GM18870 (cell line): ENCODE measurements around the gene NIPBL.
"Not testable (repeated sequence)": the region's sequence is repeated elsewhere in the genome, so short reads cannot be mapped to it uniquely, and the experiment has no call there.

Experiments used
- ATAC-seq: cut with Tn5 transposase; IDR thresholded peaks from one replicate; pipeline ENCODE4 v1.9.1; 2021; ENCODE audit warnings: moderate library complexity; ENCODE audit not compliant: unreplicated experiment

NIPBL gene

DNA sequence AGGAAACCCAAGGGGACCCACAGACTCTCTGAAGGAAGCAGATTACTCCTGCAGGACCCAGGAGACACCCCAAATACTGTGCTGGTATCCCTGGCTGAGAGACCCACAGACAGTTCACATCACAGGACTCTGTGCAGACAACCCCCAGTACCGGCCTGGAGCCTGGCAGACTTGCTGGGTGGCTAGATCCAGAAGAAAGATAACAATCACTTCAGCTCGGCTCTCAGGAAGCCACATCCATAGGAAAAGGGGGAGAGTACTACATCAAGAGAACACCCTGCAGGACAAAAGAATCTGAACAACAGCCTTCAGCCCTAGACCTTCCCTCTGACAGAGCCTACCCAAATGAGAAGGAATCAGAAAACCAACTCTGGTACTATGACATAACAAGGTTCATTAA is 206.4 kb downstream of the NIPBL start:
- ATAC-seq: not testable (repeated sequence)

DNA sequence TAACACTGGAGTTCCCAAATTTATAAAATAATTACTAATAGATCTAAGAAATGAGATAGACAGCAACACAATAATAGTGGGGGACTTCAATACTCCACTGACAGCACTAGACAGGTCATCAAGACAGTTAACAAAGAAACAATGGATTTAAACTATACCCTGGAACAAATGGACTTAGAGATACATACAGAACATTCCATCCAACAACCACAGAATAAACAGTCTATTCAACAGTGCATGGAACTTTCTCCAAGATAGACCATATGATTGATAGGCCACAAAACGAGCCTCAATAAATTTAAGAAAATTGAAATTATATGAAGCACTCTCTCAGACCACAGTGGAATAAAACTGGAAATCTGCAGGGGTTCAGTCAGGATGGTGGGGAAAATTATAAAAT is 209.5 kb downstream of the NIPBL start:
- not testable (repeated sequence) for ATAC-seq

DNA sequence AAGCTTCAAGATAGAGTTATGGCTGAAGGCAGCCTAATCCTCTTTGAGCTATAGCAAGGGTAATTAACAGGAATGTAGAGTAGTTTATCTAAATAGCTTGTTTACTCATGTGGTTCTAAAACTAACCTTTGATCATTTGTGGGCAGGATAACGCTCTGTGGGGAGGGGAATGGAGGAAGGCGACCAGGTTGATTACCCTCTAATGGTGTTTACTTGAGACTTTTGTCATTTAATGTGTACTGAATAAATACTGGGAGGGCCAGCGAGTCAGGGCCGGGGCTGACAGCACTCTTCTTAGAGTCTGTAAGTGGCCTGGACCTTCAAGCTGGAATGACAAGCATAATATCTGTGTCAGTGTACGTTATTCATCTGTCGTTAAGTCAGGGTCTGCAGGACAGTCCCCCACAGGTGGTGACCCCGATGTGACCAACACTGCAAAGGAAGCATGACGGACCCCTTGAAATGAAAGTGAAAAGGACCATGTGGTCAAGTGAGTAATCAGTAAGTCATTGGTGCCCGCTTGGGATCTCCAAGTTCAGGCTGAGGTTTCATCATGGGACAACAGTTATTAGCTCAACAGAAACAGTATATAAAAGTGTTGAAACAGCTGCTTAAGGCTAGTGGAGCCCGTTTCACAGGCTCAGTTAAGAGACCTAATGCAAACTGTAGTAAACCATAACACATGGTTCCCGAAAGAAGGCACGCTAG is 210.1 kb downstream of the NIPBL start:
- no peak for ATAC-seq

DNA sequence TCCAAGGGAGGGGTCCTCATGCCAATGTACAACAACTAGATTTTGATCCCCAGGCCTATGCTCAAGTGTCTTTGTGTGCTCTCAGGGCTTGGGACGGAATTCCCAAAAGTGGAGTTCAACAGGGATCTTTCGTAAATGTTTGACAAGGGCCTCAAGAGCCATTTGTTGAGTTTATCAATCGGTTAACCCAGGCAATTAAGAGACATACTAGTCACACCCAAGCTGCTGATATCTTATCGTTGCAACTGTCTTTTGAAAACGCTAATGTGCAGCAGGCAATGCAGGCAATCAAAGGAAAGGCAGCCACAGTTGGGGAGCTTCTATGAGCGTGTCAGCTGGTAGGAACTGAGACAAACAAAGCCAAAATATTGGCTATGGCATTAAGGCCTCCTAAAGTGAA is 211.4 kb downstream of the NIPBL start:
- no peak for ATAC-seq

DNA sequence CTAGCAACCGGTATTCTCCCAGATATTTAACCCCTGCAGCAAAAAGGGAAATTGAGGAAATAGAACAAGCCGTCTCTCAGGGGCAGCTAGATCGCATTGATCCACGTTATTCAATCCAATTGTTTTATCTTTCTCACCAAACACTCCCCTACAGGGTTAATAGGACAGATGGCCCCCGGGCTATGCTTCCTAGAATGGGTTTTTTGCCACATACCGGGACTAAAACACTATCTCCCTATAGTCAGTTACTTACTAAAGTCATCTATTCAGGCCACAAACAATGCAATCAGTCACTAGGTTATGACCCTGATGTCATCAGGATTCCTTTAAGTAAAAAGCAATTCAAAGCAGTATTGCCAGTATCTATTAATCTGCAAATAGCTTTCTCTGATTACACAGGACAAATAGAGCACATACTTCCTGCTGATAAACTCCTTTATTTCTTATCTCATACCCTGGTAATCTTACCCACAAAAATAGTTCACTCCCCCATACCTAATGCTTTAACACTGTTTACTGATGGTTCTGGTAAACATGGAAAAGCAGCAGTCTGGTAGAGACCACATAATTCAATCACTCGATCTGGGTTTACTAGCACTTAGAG is 213.7 kb downstream of the NIPBL start:
- no peak for ATAC-seq

DNA sequence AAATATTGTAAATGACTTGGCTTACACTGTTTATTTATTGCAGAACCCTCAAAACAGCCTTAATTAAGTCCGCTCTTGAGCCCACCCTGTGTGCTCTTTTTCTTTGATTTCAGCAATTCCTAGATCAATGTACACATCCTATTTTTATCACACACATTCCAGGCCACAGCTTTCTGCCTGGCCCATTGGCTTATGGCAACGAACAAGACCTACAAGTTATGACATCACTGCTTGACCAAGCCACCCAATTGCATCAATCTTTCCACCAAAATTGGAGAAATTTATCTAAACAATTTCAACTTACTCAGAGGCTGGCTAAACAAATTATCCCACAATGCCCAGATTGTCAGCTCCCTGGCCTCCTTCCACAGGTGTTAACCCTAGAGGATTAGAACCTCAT is 214.2 kb downstream of the NIPBL start:
- no peak for ATAC-seq

DNA sequence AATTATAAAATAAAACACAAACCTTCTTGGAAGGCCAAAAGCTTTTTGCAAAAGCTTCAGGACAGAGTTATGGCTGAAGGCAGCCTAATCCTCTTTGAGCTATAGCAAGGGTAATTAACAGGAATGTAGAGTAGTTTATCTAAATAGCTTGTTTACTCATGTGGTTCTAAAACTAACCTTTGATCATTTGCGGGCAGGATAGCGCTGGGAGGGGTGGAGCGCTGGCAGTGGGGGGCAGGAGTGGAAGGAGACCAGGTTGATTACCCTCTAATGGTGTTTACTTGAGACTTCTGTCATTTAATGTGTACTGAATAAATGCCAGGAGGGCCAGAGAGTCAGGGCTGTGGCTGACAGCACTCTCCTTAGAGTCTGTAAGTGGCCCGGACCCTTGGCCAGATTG is 217.2 kb downstream of the NIPBL start:
- ATAC-seq: not testable (repeated sequence)

DNA sequence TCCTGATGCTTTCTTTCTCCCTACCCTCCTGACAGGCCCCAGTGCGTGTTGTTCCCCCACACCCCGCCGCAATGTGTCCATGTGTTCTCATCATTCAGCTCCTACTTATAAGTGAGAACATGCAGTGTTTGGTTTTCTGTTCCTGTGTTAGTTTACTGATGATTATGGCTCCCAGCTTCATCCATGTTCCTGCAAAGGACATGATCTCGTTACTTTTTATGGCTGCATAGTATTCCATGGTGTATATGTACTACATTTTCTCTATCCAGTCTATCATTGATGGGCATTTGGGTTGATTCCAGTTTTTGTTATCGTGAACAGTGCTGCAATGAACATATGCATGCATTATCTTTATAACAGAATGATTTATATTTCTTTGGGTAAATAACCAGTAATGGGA is 222.7 kb downstream of the NIPBL start:
- not testable (repeated sequence) for ATAC-seq

DNA sequence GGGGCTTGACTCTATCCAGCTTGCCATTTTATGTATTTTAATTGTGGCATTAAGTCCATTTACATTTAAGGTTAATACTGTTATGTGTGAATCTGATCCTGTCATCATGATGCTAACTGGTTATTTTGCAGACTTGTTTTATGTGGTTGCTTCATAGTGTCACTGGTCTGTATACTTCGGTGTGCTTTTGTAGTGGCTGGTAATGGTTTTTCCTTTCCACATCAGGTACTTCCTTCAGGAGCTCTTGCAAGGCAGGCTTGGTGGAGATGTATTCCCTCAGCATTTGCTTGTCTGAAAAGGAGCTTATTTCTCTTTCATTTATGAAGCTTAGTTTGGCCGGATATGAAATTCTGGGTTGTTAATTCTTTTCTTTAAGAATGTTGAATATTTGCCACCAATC is 226.7 kb downstream of the NIPBL start:
- ATAC-seq: no peak

DNA sequence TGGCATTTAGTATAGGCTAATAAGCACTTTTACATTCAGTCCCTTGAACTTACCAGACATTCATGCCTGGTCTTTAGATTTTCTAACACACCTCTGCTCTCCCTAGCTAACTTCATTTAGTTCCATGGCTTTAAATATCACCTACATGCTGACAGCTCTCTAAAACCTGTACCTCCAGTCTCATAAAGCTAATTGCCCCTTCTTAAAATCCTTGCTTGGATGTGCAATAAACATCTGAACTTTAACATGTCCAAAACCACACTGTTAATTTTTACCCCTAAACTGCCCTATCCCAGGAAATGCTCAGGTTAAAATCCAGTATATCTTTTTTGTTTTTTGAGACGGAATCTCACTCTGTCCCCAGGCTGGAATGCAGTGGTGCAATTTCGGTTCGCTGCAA is 232.8 kb downstream of the NIPBL start:
- ATAC-seq: no peak

DNA sequence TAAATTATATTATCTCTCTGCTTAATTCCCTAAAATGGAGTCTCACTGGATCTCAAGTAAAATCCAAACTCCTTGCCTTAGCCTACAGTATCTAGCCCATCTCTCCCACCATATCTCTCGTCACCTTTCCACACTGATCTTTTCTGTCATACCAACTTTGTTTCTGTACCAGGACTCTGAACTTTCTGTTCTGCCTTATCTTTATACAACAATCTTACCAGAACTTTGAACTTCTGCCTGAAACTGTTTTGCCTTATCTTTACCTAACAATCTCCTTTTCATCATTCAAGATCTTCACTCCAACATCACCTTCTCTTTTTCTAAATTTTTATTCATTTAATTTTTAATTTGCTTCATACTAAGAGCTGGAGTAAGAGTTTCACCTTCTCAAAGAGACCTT is 233.6 kb downstream of the NIPBL start:
- ATAC-seq: no peak

DNA sequence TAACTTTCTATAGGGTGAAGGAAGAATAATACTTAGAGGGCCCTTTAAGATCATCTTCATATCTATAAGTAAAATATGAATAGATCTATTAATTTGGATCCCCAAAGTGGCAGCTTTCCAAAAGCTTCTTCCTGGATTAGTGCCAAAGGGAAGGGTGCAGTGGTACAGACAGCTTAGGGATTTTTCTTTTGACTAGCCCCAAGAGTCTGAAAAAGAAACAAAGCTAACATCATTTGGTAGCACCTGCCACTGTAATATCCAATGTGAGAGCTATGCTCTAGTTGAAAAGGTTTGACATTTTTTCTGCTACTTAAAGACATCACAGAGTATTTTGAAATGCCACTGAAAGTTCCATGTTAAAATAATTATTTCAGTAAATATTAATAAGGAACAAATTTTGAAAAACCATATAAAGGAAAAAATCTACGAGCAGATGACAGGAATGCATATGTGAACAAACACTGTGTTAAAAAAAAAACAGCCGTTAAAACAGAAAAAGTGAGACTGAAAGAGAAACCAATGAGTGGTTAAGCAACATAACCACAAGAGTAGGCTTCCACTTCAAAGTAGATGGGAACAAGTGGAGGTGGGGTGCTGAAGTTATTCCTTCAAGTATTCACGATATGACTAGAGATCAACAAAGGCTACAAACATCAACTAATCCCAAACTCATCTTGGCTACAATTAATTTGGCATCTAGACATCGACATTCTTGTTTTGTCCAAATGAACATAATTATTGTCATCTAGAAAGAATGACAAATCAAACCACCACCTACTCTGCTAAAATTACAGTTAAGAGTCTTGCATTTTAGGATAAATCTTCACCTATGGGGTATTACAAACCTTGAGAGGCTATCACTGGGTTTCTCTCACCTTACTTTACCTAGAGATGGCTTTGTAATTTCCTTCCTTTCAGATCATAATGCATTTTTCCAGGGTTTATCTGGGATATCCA is 235.1 kb downstream of the NIPBL start:
- peak; percentile 92 for ATAC-seq

DNA sequence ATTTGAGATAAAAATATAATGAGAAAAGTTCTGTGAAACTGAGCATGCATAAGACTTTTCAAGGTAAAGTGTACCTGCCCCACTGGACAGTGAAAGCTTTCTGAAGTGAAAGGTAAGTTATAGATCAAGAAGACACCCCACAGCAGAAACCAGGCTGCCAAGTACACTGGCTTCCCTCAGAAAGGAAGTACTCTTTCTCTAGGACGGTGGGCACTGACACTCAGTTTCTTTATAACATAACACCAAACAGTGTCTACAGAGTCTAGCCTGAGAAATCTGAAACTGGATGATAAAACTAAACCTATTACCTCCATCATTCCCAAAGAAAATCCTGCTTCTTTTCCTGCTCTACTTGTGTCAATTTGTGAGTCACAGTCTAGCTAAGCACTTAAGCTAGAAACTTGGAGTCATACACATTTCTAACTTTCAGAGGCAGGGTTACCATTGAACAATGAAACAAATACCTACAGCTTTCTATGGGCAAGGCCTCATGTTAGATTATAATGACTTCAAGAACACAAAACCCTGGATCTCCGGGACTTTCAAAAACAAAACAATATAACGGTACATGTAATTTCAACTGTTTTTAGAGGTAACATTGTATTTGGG is 235.9 kb downstream of the NIPBL start:
- no peak for ATAC-seq
